Esophagus (tissue), 2 donors: ENCODE results near the gene PPM1E. TPM values are rescaled to one million over a fixed set of nuclear protein-coding genes. Genes with fewer than 3 reads are reported as not detected.
"Not testable (repeated sequence)": the region's sequence is repeated elsewhere in the genome, so short reads cannot be mapped to it uniquely, and the experiment has no call there.

Experiments
- H3K27ac ChIP-seq, 2 donors: one replicate each; pipeline ENCODE4 v1.5.1; 2013; ENCODE audit warnings: low read depth in 2 of 2, mild to moderate bottlenecking in 2 of 2, inconsistent platforms in 1 of 2, low read length in 1 of 2, moderate library complexity in 1 of 2
- H3K27me3 ChIP-seq, 2 donors: one replicate each; pipeline ENCODE4 v1.6.1; 2013; ENCODE audit warnings: low read length in 2 of 2, control low read depth in 1 of 2, mild to moderate bottlenecking in 1 of 2; ENCODE audit not compliant: insufficient read depth in 2 of 2, control insufficient read depth in 1 of 2
- H3K36me3 ChIP-seq, 2 donors: one replicate each; pipeline ENCODE4 v1.6.1; 2013; ENCODE audit warnings: low read length in 1 of 2; ENCODE audit not compliant: control insufficient read depth in 2 of 2, insufficient read depth in 2 of 2
- H3K4me1 ChIP-seq, 2 donors: one replicate each; pipeline ENCODE4 v1.6.1; 2013; ENCODE audit warnings: low read length in 1 of 2; ENCODE audit not compliant: control insufficient read depth in 2 of 2, insufficient read depth in 2 of 2
- H3K4me3 ChIP-seq, 2 donors: one replicate each; pipeline ENCODE4 v1.5.1; 2013; ENCODE audit warnings: low read length in 2 of 2, mild to moderate bottlenecking in 2 of 2, low read depth in 1 of 2, moderate library complexity in 1 of 2
- H3K9me3 ChIP-seq, 2 donors: one replicate each; pipeline ENCODE4 v1.6.1; 2013; ENCODE audit warnings: mild to moderate bottlenecking in 2 of 2, low read depth in 1 of 2, low read length in 1 of 2, moderate library complexity in 1 of 2; ENCODE audit not compliant: control insufficient read depth in 2 of 2, insufficient read depth in 1 of 2
- WGBS, 2 donors: extraction: QIAGEN DNeasy Blood & Tissue Kit; methylation state at CpG; one replicate each; pipeline ENCODE4 v1.1.7; 2013; 5-methylcytosine and 5-hydroxymethylcytosine counted together
- polyA plus RNA-seq, 2 donors: library from polyadenylated mRNA; stranded (reverse); fragments of 200-250 nt; gene quantifications; one replicate each; pipeline ENCODE4 v1.2.3, GENCODE V29; 2013
- donor health status: healthy with polysubstance abuse.
- donor health status: Bipolar disorder and iron deficiency.

The PPM1E gene
- polyA plus RNA-seq, 2 donors, result 0.02 to 0.04 TPM

- Histone ChIP-seq H3K27ac (no peak overlapping the region), H3K27me3 (no peaks in the 10 kb centered on the region), H3K36me3 (no peaks in the 10 kb centered on the region), H3K4me3 (no peak overlapping the region), H3K4me1 (no peaks in the 10 kb centered on the region), H3K9me3 (peaks cover 0 to 3% of the 10 kb centered on the region in 2 donors)
- WGBS, 2 donors, result 67 to 74% methylated on average over 2 of the region's 2 CpGs
Measured at GRCh38 chr17:58956997-58957724, 201.5 kb downstream of the PPM1E start.

- H3K27me3 ChIP-seq, H3K4me3 ChIP-seq, H3K36me3 ChIP-seq, H3K4me1 ChIP-seq, H3K27ac ChIP-seq, H3K9me3 ChIP-seq: not testable (repeated sequence)
- WGBS, 2 donors, result 86 to 95% methylated on average over 1 of the region's 1 CpG
Measured at GRCh38 chr17:58957725-58958073, 202.0 kb downstream of the PPM1E start.

DNA sequence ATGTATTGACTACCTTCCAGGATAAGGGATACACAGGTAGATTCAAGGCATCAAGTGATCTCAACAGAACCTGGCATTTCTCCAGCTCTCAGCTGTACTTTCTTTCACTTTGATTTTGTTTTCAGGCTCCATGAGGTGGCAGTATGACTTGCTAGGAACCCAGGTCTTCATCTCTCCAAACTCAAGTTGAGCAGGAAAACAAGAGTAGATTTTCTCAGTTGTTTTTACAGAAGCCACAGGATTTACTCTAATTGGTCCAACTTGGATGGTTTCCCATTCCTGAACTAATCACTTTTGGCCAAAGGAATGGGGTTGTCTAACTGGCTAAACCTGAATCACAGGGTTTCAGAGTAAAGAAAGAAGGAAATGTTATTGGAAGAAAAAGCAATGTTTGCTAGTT is 204.4 kb downstream of the PPM1E start:
- Histone ChIP-seq H3K27me3 (no peaks in the 10 kb centered on the region), H3K4me3 (no peak overlapping the region), H3K36me3 (no peaks in the 10 kb centered on the region), H3K4me1 (no peaks in the 10 kb centered on the region), H3K27ac (no peak overlapping the region), H3K9me3 (no peaks in the 10 kb centered on the region)

GRCh38 chr17:58965221-58965620 is 209.6 kb downstream of the PPM1E start:
- WGBS, 2 donors, result 80% methylated on average over 3 of the region's 3 CpGs
- Histone ChIP-seq H3K36me3 (no peaks in the 10 kb centered on the region), H3K4me1 (no peaks in the 10 kb centered on the region), H3K27me3 (no peaks in the 10 kb centered on the region), H3K4me3 (no peak overlapping the region), H3K27ac (no peak overlapping the region), H3K9me3 (no peaks in the 10 kb centered on the region)

DNA sequence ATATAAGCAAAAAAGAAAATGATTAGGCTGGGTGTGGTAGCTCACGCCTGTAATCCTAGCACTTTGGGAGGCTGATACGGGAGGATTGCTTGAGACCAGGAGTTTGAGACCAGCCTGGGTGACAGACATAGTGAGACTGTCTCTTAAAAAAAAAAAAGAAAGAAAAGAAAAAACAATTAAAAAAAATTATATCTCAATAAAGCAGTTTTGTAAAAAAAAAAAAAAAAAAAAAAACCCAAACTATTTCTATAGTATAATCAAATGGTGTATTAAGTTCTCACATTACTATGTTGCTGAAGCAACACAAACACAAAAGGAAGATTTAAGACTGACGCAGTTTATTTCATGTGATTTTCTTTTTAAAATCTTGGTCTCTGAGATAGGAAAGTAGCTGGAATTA is 210.6 kb downstream of the PPM1E start:
- 93 to 94% methylated on average over 3 of the region's 3 CpGs for WGBS, 2 donors
- no peak overlapping the region for H3K4me3 ChIP-seq
- H3K36me3 ChIP-seq, result no peaks in the 10 kb centered on the region
- H3K27me3 ChIP-seq, result no peaks in the 10 kb centered on the region
- H3K27ac ChIP-seq, result no peak overlapping the region
- no peaks in the 10 kb centered on the region for H3K4me1 ChIP-seq
- H3K9me3 ChIP-seq, result no peaks in the 10 kb centered on the region

GRCh38 chr17:58968426-58969061 is 212.9 kb downstream of the PPM1E start:
- H3K27ac ChIP-seq, result no peak overlapping the region
- no peaks in the 10 kb centered on the region for H3K4me1 ChIP-seq
- WGBS, 2 donors, result 80 to 82% methylated on average over 4 of the region's 4 CpGs
- H3K9me3 ChIP-seq, result no peaks in the 10 kb centered on the region
- no peaks in the 10 kb centered on the region for H3K36me3 ChIP-seq
- no peak overlapping the region for H3K4me3 ChIP-seq
- H3K27me3 ChIP-seq, result no peaks in the 10 kb centered on the region

GRCh38 chr17:58969156-58969555 is 213.5 kb downstream of the PPM1E start:
- WGBS, 2 donors, result 28 to 33% methylated on average over 1 of the region's 1 CpG
- no peaks in the 10 kb centered on the region for H3K36me3 ChIP-seq

DNA sequence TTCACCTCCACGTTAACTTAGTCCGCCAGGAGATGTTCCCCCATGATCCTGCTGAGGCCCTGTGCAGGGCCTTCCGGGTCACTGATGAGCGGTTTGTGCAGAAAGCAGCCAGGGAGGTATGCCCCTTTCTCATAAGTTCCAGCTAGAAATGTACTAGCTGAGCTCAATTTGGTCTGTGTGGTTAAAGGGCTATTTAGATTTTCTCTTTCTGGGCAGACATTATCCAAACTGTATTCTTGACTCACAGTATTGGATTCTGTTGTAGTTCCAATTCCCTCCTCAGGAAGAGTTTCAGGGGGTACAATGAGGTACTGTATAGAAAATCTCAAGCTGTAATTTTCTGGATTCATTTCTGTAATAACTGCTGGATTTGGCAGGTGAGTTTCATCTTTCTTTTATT is 214.0 kb downstream of the PPM1E start:
- WGBS, 2 donors, result 93 to 97% methylated on average over 4 of the region's 4 CpGs
- Histone ChIP-seq H3K4me1 (no peaks in the 10 kb centered on the region), H3K27me3 (no peaks in the 10 kb centered on the region), H3K4me3 (no peak overlapping the region), H3K9me3 (no peaks in the 10 kb centered on the region), H3K27ac (no peak overlapping the region), H3K36me3 (no peaks in the 10 kb centered on the region)

More at GRCh38 chr17:58969156-58969555, 213.5 kb downstream of the PPM1E start:
- Histone ChIP-seq H3K9me3 (no peaks in the 10 kb centered on the region), H3K27me3 (no peaks in the 10 kb centered on the region), H3K4me3 (no peak overlapping the region), H3K4me1 (no peaks in the 10 kb centered on the region), H3K27ac (no peak overlapping the region)

DNA sequence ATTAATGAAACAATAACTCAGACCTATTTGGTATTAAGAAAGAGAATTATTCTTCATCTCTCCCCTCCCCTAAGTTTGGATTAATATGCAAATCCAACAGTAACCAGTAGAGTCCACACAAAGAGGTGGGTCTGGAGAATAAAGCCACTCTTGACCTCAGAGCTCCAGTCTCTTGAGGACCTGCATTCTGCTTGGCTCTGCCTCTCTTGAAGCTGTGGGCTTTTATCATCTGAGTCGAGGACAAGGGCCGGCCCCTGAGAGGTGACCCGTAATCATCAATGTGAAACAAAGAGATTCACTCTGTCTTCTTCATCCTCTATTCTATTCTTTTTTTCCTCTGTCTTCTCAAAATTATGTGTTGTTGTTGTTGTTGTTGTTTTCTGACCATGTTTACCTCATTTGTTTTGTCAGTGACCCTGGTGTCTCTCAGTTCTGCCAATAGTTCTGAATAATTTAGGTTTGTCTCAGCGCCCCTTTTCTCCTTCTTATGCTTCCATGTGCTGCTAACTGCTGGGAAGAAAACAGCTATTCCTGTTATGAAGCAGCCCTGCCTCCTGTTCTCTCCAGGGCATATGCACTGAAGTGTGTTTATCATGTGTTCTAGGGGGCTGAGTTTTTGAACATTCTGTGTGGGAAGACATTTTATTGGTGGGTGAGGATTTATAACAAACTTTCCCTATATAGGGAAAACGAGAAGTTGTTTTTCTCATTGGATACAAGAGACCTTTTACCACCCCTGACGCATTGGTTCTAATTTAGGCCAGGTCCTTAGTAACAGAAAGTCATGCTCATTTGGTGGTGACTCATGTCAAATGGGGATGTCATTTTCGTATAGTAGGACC is 215.2 kb downstream of the PPM1E start:
- Histone ChIP-seq H3K4me1 (no peaks in the 10 kb centered on the region), H3K4me3 (no peak overlapping the region), H3K27me3 (no peaks in the 10 kb centered on the region), H3K27ac (no peak overlapping the region), H3K9me3 (no peaks in the 10 kb centered on the region), H3K36me3 (no peaks in the 10 kb centered on the region)
- 72 to 78% methylated on average over 7 of the region's 7 CpGs for WGBS, 2 donors
